ENCODE results near the gene RFC4.
"Not testable (repeated sequence)": the region's sequence is repeated elsewhere in the genome, so short reads cannot be mapped to it uniquely, and the experiment has no call there.

RFC4 gene, protein sequence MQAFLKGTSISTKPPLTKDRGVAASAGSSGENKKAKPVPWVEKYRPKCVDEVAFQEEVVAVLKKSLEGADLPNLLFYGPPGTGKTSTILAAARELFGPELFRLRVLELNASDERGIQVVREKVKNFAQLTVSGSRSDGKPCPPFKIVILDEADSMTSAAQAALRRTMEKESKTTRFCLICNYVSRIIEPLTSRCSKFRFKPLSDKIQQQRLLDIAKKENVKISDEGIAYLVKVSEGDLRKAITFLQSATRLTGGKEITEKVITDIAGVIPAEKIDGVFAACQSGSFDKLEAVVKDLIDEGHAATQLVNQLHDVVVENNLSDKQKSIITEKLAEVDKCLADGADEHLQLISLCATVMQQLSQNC

DNA sequence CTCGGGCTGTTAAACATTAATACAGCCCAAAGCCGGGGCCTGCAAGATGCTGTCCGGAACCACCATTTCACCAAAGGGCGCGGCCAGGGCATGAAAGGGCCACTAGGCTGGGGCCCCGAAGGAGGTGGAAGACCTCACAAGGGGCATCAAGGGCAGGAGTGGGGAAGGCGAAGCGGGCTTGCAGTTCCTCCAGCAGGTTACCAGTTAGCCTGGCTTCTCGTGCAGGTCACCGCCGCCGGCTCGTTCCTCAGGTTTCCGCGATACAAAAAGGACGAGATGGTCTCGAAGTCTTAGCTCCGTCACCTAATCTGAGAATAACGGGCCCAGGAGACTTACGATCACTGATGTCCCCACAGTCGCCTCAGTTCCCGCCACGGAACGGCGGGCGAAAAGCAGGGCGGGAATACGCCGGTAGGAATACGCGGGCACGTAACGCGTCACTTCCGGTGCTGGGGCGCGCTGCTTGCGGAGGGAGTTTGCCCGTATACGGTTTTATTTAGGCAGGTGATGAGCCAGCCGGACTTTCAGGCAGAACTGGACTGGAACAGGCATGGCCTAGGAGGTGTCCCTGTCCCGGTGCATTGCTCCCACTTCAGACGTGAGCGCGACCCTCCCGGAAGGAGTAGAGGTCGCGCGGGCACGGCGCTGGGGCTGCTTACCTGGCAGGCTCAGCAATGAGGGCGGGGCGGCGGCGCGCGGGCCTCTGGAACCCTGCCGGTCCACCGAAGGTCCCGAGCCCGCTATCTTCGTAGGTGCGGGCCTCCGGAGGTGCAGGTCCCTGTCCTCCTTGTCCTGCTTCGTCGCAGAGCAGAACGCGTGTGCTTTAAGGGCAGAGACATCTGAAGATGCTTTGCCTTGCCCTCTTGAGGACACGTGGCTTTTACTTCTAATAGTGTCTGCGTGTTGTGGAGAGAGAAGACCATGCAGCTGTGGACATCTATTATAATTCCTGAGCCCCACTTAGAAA, at the start of gene RFC4:
TSS of gene RFC4 (minus strand) at position 394 of the 967 bp plus-strand sequence. CDS start 1,769 bp downstream, outside the sequence.
- peak; percentile 42 for DNase-seq

DNA sequence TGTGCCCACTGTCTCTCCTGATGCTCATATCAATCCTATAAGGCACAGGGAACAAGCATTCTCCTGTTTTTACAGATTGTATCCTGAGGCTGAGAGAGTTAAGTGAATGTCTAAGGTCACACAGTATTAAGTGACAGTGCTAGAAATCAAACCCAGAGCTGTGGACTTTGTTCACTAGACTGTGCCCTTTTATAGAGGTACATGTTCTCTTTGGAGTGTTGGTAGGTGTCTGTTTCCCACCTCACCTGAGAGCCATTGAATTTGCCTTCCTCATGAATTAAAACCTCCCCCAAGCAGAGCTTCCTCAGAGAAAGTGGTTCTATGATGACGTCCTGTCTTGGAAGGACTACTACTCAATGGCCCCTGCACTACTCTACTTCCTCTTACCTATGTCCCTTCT, 48.7 kb upstream of the RFC4 start:
- DNase-seq: no peak

DNA sequence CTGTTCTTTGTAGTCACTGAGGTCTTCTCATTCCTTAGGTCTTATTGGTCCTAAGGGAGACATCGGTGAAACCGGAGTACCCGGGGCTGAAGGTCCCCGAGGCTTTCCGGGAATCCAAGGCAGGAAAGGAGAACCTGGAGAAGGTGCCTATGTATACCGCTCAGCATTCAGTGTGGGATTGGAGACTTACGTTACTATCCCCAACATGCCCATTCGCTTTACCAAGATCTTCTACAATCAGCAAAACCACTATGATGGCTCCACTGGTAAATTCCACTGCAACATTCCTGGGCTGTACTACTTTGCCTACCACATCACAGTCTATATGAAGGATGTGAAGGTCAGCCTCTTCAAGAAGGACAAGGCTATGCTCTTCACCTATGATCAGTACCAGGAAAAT, 47.9 kb upstream of the RFC4 start:
- no peak for DNase-seq

DNA sequence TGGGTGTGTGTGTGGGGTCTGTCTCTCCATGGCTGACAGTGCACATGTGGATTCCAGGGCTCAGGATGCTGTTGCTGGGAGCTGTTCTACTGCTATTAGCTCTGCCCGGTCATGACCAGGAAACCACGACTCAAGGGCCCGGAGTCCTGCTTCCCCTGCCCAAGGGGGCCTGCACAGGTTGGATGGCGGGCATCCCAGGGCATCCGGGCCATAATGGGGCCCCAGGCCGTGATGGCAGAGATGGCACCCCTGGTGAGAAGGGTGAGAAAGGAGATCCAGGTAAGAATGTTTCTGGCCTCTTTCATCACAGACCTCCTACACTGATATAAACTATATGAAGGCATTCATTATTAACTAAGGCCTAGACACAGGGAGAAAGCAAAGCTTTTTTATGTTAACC, 46.7 kb upstream of the RFC4 start:
- no peak for DNase-seq

DNA sequence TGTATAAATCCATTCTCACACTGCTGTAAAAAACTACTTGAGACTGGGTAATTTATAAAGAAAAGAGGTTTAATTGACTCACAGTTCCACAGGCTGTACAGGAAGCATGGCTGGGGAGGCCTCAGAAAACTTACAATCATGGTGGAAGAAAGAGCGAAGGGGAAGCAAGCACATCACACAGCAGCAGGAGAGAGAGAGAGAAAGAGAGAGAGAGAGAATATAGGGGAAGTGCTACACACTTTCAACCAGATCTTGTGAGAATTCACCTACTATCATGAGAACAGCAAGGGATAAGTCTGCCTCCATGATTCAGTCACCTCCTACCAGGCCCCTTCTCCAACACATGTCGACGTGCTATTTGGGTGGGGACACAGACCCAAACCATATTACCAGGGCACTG, 45.6 kb upstream of the RFC4 start:
- not testable (repeated sequence) for DNase-seq

DNA sequence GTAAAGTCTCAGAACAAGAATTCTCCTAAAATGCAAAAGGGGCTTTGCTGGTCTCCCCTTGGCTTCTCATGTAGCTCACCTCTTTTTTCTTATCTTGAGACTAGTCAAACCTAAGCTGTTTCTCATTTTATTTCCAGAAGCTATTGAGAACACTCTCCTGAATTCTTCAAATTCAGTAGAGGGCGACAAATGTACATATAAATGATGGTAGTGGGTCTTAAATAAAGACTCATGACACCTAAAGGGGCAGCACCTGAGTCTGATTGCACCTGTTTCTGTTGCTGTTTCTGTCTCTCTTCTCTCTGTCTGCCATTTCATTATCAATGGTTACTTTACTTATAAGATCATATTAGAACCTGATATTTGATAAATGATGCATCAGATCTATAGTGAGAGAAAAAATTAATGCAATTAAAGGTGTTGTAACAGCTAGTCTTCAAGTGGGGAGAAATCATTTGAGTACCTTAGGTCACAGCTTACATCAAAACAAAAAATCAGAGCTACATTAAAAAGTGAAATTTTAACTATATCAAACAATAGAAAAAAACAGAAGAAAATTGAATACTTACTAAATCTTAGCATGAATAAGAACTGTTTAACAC, 43.2 kb upstream of the RFC4 start:
- DNase-seq: peak; percentile 16

DNA sequence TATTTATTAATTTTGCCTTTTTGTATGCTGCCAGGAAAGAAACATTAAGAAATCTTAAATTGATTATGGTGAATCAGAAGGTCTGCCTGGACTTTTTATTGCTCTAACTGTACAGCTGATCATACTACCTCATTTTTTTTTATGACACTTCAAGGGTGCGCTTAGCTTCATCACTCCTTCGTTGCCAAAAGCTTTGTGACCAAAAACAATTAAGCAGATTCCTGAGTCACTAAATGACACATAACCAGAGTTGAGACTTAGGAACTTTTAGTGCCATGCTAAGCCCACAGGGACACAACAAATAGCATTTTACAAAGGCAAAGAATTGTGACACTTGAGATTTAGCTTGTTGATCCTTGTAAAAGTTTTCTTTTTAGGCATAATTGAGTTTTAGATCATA, 41.2 kb upstream of the RFC4 start:
- DNase-seq: no peak

DNA sequence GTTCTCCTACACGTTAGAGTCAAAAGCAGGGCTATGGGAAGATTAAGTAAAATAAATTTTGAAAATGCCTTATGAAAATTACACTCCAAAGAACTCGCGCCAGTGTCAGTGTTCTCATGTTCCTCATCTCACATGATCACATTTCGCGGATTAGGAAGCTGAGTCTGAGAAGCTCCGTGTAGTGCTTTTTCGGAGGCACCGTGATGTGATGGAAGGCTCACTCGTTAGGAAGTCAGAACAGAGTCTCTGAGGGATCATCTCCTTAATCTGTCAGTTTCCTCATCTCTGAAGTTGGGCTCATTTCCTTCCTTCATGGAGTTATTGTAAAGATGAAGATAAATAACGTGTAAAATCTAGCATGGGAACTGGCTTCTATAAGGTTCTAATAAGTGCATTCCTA, 39.5 kb upstream of the RFC4 start:
- DNase-seq: no peak

DNA sequence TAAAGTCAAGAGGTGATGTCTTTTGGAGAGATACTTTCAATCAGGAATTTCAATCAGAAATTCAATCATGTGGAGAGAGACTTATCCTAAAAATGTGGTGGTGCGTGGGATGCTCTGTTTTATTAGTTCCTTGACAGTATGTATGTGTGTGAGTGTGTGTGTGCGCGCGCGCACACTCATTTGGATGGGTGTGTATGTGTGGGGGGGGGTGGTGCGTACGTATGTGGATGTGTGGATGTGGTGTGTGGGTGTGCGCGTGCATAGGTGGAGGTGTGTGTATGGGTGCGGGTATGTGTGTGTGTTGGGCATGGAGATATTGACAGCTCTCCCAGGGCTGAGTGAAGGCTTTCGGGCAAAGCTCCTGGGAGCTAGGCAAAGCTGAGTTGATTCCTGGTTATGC, 38.6 kb upstream of the RFC4 start:
- no peak for DNase-seq

DNA sequence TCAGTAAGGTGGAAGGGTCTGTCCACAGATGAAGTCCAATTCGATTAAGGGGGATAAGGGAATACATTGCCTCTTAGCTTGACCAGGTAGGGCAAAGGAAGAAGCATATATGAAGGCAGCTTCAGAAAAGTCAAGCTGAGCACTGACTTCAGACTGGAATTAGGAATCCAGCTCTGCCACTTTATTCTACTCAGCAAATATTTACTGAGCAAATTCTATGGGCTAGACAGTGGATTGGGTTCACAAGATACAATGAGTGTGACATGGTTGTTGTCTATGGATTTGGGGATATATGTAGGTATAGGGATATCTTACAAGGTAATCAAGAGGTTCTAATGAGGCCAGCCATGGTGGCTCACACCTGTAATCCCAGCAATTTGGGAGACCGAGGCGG, 36.8 kb upstream of the RFC4 start:
- DNase-seq: no peak

DNA sequence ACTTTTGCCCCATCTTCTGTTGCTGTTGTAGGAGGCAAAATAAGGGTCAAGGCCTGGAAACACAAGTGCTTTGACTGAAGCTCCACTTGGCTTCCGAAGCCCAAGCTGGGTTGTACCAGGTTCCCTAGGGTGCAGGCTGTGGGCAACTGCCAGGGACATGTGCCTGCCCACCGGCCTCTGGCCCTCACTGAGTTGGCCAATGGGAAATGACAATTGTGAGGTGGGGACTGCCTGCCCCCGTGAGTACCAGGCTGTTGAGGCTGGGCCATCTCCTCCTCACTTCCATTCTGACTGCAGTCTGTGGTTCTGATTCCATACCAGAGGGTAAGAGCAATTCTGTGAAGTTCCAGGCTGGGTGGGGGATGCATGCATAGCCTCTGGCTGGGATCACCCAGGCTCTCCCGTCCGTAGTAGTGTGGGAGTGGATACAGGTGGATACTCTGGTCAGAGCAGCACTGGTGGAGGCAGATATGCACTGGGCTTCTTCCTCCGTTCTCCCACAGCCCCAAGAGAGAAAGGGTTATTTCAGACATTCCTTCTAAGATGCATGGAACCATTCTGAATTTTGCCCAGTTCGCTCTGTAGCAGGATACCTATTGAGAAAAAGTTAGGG, 36.2 kb upstream of the RFC4 start, which contains the start of gene ADIPOQ:
TSS of gene ADIPOQ (plus strand) at position 285 of the 613 bp plus-strand sequence. CDS start 10,349 bp downstream, outside the sequence.
- no peak for DNase-seq

DNA sequence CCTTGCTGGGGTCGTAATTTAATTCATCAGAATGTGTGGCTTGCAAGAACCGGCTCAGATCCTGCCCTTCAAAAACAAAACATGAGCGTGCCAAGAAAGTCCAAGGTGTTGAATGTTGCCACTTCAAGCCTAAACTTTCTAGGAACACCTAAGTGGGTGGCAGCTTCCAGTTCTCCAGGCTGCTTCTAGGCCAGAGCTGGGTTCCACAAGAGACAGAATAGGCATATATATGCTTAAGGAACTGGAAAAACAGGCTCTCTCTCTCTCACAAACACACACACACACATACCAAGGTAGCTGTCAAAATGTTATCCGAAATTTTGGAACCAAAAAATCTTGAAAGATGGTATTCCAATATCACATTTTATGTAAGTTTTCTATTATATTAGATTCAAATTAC, 35.3 kb upstream of the RFC4 start:
- DNase-seq: no peak

DNA sequence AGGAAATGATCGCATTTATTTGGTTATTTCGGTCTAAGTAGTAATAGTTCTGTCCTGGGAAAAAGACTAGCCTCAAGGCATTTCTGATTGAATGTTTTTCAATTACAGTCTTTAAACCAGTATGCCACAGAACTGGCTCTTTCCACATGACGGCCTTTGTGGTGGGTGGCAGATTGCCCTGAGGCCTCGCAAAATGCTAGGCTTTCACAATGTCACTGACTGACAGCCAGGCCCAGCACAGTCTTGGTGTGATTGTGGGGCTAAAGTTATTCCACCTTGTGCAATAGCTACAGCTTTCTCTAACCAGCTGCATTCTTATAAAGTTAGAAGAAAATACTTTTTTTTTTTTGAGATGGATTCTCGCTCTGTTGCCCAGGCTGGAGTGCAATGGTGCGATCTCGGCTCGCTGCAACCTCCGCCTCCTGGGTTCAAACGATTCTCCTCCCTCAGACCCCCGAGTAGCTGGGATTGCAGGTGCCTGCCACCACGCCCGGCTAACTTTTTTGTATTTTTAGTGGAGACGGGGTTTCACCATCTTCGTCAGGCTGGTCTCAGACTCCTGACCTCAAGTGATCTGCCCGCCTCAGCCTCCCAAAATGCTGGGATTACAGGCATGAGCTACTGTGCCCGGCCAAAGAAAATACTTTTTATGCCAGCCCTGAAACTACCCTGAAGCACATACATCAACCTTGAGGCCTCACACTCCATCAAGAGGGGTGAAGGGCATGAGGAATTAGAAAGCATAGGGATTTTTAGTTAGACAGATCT, 33.8 kb upstream of the RFC4 start:
- DNase-seq: peak; percentile 83

DNA sequence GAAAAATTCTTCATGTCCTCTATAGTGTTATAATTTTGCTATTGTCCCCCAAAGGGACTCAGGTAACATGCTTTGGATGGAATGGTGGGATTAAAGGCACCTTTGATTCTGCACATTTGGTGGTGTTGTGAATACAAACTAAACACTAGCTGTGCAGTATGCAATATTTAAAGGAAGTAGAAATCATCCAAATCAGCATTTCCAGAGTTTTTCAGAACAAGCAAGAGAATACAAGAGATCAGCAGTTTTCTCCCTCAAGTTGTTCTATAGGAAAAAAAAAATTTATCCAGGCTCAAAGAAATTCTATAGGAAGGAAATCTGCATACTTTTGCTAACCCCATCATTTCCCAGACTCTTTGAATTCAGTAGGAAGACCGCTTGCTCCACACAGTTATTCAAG, 26.0 kb upstream of the RFC4 start:
- no peak for DNase-seq

DNA sequence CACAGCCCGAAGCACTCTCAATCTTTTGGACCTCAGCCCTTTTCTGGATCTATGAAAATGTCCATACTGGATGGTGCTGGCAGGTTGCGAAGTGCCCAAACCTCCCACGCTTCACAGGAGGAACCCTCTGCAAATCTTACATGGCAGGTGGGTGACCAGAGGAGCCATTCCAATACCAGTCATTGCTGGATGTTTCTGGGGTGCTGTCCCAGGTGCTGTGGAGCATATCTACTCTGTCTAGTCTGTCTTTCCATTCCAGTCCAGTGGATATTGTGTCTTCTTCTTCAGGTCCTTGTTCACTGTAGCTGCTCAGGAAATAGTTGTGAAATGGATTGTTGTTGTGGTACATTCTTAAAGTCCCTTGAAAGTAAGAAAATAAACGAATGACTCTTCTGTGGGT, 25.5 kb upstream of the RFC4 start:
- DNase-seq: no peak

DNA sequence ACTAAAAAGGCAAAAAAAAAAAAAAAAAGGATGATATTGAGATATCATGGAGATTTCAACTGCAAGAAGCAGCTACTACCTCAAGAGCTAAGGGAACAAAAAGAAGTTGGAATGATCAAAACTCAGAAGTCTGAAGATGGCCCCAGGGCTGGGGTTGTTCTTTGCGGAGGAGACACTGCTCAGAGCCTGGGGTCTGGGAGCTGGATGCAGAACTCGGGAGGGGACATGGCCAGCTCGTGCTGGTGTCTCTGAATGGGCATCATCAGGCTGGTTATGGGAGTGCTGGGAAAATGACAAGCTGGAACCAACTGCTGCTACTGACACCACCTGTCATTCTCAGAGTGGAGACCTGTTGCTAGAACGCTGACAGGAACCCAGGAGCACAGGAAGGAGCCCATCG, 22.1 kb upstream of the RFC4 start:
- DNase-seq: no peak

DNA sequence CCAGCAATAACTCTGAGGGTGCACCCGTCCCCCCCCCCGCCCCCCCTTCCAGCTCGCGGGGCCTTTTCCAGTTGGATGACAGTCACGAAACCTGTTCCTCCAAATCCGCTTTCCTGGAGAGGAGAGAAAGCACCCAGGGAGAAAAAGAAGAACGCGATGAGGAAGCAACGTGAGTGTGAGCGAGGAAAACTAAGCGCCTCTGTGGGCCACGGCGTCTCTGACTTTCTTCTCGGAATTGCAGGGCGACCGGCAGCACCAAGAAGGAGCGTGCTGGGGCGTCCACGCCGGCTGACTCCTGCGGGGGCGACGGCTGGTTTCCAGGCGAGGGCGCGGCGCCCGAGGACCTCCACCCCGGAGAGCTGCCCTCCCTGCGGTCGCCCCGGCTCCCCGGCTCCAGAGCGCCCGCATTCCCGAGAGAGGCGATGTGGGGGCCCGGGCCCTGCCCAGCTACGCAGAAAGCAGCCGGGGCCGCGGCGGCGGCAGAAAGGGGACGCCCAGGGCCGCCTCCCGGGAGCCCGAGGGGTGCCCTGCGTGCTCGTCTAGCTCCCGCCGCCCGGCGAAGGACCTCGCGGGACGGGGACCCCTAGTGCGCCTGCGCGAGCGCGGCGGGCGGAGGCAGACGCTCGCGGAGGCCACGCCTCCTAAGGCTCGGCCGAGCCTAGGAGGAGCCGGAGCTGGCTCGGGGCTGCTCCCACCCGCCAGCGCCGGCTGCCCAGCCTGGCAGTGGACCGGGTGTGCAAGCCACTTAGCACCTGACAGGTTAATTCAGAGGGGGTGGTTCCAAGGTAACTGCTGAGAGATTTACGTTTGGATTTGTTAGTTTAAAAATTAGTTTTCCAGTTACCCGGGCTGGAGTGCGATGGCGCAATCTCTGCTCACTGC, 20.9 kb upstream of the RFC4 start:
- peak; percentile 69 for DNase-seq

DNA sequence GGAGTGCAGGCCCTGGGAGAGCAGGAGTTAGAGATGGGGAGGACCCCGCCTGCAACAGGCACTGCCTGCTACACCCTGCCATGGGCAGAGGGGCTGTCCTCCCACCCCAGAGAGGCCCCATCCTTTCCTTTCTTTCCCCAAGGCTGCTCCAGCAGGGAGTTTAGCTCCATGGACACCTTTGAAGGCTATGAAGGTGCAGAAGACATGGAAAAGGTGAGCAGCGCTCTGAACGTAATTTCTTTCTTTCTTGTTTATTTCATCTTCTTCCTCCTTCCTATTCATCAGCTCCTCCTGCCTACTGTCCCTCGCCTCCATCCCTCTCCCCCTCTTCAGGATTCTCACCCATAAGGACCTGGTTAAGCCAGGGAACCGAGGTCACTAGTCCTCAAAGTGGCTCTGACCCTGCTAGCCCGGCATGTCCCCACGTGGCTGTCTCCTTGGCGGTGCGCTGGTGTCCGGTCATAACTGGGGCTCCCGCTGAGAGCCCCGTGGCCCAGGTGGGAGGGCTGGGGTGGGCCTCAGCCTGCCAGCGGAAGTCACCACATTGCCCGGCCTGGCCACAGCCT, 20.2 kb upstream of the RFC4 start:
- DNase-seq: no peak

DNA sequence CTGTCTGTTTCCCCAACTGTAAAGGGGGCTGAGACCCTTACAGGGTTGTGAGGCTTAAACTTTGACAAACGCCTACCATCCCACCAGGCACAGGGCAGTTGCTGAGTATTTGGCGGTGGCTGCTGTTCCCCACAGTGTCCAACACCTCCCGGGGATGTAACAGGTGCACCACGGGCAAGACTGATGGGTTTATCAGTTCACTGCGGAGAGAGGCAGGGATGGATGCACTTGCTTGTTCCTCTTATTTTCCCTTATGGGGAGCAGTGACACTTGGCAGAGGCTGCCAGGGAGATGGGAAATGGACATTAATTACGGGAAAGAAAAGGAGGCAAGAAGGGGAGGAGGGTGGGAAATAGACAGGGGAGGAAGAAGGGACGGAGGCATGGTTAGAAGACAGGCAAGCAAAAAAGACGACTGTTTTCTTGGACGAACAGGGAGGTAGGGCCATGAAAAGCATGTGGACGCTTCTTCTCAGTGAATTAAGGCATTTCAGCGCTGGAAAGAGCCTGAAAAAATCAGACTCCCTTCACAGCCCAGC, 19.7 kb upstream of the RFC4 start:
- DNase-seq: no peak

DNA sequence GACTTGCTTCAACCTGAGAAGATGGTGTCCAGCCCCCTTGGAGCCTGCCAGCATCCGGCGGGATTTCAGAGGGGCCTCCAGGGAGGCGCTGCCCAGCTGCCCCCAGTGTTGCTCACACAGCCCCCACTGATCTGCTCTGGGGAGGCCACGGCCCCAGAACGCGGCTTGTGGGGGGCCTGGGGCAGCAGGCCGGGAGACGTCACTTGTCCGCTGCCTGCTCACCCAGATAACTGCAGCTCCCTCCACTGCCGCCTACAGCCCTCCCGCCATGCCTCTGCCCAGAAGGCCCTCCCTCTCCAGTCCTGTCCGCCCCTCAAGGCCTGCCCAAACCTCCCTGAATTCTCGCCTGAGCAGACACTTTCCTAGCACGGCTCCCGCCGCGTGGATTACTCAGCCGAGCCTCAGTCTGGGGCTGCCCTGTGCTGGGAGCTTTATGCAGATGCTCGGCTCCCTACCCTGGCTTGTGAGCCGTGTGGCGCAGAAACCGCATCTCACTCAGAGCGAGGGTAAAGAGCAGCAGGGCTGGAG, 19.1 kb upstream of the RFC4 start:
- no peak for DNase-seq

Data from GF-D8 (cell line).